Stimulated activated CD8-positive, alpha-beta memory T cell treated with anti-CD3 and anti-CD28 coated beads, Interleukin-12 subunit alpha, Interleukin-12 subunit beta, amount 100 ng/mL, for 24 hours (primary cell): ENCODE results near the gene TFEB.

Source experiments
- DNase-seq: peaks from one replicate; pipeline ENCODE4 v3.0.0-alpha.2; 2020; ENCODE audit errors: extremely low read depth

Gene TFEB

GRCh38 chr6:41735427-41736185, at the start of gene TFEB:
Gene TFEB (minus strand): TSS chr6:41735608. CDS start chr6:41691213, 44,395 bp downstream.
- DNase-seq, result peak; percentile 83

GRCh38 chr6:41784581-41785171, 49.3 kb upstream of the TFEB start:
- no peak for DNase-seq

DNA sequence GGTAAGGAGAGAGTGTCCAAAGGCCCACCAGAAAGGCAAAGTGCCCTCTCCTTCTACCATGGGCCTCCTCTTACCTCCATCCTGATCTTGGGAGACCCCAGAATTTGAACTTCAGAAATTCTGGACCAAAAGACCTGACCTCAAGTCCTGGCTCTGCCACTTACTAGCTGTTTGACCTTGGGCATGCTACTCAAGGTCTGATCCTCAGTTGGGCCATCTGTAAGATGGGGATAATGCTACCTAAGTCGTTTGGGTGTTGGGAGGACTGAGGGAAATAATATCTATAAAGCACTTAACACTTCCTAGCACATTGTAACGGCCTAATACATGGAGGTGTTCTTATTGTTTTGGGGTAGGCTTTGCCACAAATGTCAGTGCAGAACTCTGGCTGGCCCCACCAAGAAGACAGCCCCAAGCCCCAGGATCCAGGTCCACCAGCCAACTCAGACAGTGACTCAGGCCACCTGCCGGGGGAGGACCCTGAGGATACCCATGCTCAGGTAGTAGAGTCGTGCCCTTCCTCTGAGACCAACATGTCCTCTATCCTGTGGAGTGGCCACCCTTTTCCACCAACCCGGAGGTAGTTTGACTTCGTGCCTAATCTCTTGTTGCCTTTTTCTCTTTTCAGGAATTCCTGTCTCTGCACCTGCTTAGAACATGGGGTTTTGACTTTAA, 47.8 kb upstream of the TFEB start:
- no peak for DNase-seq

- DNase-seq, result no peak
These were observed 45.9 kb upstream of the TFEB start for GRCh38 chr6:41781366-41781730.

- DNase-seq, result no peak
These were observed 45.4 kb upstream of the TFEB start, which contains the start of gene PRICKLE4 for GRCh38 chr6:41780551-41781365. Gene PRICKLE4 (plus strand): TSS chr6:41780782. CDS start chr6:41783474, 2,692 bp downstream.

DNA sequence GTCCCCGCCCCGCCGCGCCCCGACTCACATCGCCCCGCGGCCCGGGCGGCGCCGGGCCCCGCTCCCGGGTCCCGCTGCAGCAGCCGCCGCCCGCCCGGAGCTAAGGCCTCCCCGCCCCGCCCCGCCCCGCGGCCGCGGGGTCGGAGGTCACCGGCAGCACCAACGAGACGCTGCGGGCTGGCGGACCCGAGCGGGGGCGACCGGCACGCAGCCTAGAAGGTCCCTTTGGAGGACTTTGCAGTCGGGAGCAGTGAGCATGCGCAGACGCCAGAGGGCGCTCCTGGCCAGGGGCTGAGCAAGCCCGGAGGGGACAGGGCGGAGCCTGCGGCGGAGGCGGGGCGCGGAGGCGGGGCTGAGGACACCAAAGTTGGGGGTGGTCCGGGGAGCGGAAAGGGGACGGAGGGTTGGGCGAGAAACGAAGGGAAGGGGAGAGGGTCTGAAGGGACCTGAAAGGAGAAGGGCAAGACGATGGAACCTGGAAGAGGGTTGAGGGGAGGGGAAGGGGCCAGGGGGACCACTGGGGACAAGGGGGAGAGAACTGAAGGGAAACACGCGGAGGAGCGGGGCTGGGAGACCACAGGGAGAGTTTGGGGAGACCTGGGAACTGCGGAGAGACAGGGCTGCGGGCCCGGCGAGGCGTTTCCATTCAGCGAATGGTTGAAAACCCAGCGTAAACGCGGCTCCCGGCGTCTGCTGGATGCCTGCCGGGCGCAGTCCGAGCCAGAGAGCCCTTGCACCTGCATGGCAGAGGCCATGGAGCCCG, 44.6 kb upstream of the TFEB start, which contains the start of gene FRS3:
FRS3 (minus strand) TSS at position 113 of the 763 bp plus-strand sequence. CDS start 2,913 bp downstream, outside the sequence.
- DNase-seq, result peak; percentile 97

GRCh38 chr6:41779336-41779735, 43.9 kb upstream of the TFEB start:
- DNase-seq, result no peak

GRCh38 chr6:41778895-41779294, 43.5 kb upstream of the TFEB start:
- no peak for DNase-seq

DNA sequence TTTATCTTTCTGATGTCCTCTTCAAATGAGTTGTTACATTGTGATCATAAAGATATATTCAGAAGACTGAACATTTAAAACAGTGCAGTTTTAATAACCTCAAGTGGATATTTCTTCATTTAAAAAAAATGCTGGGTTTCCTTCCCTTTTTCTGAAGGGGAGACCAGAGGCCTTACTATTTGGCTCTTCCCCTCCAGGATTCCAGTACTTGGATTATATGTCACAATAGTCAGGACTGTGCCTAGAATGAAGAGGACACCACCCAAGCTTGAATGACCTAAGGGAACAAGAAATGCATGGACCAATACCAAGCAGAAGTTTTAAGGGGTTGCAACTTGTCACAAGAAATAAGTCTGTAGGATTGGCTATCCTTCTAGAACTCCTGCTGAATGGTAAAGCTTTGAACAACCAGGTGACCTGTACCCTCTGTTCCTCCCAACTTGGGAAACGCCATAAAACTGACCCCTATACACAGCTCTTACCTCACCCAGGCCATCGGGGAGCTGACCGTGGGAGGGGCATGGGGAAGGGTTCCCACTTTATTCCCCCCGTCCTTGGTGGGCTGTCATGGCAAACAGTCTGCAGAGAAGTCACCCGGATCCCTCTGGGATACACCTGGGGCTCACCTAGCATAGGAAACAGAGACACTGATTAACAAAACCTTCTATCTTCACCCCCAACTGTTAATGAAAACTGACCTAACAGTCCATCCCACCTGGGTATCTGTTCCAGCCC, 42.3 kb upstream of the TFEB start:
- DNase-seq, result no peak

- no peak for DNase-seq
These were observed 40.0 kb upstream of the TFEB start for GRCh38 chr6:41775293-41775882.

- DNase-seq, result no peak
These were observed 39.4 kb upstream of the TFEB start for GRCh38 chr6:41774841-41775240.

DNA sequence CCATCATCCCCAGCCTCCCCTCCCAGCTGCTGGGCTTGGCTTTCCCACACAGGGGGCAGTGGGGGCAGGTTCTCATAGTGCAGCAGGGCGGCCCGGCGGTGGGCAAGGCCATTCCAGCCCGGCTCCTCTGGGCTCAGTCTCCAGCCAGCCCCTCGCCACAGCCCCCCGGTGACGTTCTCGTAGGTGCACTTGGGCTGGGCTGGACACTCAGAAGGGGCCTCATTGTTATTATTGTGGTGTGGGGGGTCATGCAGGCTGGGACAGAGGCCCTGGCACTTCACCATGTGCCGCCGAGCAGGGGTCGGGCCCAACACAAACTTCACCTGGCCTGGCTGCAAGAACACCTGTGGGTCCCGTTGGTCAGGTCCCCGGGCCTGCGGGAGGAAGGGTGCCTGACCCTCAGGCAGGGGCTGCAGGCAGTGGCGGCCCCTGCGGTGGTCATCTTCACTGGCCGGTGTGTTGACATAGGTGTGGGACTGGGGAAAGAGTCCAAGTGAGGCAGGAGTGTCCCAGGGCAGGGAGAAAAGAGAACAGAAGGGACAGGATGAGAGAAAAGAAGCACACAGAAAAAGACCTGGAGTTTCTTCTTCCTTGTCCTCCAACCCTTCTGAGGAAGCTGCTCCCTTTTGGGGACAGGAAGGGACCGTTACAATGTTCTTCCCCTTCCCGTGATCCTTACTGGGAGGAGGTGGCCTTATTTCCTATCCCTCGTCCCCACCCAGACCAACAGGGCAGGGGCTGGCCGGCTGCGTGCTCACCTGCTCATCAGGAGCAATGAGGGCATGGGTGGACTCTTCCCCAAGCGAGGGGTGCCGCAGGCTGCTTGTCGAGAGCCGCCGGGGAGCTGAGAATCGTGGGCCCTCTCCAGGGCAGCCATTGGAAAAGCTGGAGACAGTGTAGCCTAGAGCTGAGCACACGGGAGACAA, 35.9 kb upstream of the TFEB start:
- DNase-seq, result no peak

DNA sequence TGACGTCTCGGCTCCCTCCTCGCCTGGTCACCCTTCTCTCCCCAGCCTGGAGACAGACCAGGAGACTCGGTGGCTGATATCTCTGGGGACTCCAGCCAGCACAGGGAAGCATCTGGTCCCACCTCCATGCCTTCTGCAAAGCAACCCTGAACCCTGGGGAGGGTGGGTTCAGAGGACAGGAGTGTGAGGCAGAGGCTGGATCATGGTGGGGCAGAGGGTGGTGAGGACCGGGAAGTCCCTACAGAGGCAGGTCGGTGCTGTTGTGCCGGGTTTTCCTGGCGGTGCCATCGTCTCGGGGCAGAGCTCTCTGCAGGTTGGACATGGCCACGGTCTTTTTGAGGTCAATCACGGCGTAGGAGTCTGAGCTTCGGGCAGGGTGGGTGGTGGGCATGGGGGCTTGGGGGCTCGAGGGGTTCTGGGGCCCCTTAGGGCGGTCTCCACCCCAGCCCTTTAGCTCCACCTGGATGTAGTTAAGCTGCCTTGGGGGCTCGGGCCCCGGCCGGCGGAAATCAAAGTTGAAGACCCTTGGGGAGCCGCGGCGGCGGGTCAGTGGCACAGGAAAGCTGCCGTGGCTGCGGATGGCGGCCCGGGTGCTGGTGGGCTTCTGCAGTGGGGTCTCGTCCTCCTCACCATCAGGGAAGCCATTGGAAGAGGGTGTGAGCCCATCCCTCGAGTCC, 35.1 kb upstream of the TFEB start:
- DNase-seq, result no peak

- DNase-seq, result no peak
These were observed 34.0 kb upstream of the TFEB start for GRCh38 chr6:41769376-41769775.

DNA sequence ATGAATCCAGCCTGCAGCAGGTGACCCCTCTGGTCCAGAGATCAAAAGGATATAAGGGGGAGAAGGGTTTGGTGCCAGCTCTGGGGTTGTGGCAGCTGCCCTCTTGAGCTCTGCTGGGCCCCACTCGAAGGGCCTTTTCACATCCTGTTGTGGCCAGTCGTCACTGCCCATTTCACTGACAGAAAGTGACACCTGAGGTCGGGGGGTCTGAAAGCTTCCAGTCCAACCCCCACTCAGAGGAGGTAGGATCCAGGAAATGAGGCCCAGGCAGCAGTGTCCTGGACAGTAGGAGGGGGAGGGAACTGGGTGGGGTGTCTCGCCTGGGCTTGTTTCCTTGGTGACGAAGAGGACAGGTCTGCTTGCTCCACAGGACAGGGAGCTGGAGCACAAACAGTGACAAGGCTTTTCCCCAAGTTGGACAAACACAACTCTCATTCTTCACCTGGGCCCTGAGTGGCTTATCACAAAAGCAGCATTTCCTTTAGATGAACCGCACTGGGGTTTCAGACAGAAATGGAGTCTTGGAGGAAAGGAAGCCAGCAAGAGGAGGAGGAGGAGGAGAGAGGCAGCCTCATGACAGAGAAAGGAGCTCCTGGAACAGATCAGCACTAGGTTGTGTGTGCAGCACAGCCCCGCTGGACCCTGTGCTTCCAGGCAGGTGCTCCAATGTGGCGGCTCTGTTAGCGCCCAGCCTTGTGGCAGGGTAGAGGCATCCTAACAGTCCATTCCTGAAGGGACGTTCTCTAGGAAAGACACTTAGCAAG, 33.3 kb upstream of the TFEB start:
- no peak for DNase-seq

DNA sequence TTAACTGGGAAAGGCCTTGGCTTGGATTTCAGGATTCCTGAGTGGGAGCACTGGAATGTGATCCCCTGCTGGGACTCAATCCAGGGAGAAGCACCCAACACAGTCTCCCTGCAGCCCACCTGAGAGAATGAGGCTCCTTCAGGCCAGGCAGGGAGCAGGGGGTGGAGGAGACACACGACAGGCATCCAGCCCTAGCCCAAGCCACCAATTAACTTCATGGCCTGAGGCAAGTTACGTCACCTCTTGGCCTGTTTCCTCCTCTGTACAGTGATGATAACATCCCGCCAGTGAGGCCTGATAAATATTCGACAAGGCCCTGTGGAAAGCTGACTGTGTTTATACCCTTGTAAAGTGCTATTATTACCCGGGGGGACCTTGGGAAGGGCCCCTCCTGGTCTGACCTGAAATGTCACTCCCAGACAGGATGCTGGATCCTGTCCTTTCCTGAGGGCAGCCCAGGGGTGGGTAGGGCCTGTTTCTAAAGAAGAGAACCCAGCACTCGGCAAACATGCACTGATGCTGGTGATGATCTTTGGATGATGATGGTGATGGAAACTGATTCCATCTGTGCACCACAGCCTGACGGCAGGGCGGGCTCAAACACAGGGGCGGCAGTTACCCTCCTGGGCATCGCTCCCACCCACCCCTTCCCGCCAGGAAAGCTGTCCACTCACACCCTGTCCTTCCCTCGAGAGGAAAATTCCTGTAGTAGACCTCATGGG, 31.9 kb upstream of the TFEB start:
- DNase-seq, result no peak
